SK-N-SH (cell line): ENCODE data around the gene PAXX. TPM values are rescaled to one million over a fixed set of nuclear protein-coding genes. Genes with fewer than 3 reads are reported as not detected.

ENCODE experiments used
- CTCF ChIA-PET: fragments of 300-600, 350-600 bp; formaldehyde crosslinking; extraction: SDS; loops from one replicate; lab custom pipeline; 2021; lab: Yijun Ruan, JAX
- POLR2A ChIA-PET: fragments of 350-600 bp; sonication (Branson Sonifier 250); formaldehyde crosslinking; extraction: SDS; loops from one replicate; lab custom pipeline; 2020; ENCODE audit warnings: antibody characterized with exemption, inconsistent platforms; lab: Yijun Ruan, JAX
- DNase-seq: peaks from one replicate; pipeline ENCODE4 v3.0.0; 2012
- H2AFZ ChIP-seq: fragments of 200-600 bp; sonication (generic); 2 replicates; pipeline ENCODE4 v1.8.1; 2016; ENCODE audit warnings: antibody characterized with exemption, mild to moderate bottlenecking, low read depth
- H3F3A ChIP-seq: fragments of 200-600 bp; sonication (generic); replicated peaks from 2 replicates; pipeline ENCODE3; 2016; ENCODE audit warnings: antibody characterized with exemption, mild to moderate bottlenecking; ENCODE audit not compliant: insufficient read depth
- H3K27ac ChIP-seq, 2 experiments: fragments of 200-500 bp in 1 of 2; fragments of 200-600 bp in 1 of 2; sonication (Bioruptor generic) in 1 of 2; sonication (generic), shearing (Covaris generic) in 1 of 2; 2 replicates each; pipeline versions ENCODE4 v1.5.1 to v1.6.1; 2014 to 2016; ENCODE audit warnings: low read depth in 2 of 2, inconsistent platforms in 1 of 2, low read length in 1 of 2, mild to moderate bottlenecking in 1 of 2, mixed read lengths in 1 of 2
- H3K27me3 ChIP-seq: fragments of 200-600 bp; sonication (generic), shearing (Covaris generic); 2 replicates; pipeline ENCODE4 v1.6.1; 2016; ENCODE audit warnings: mixed run types; ENCODE audit not compliant: insufficient read depth
- H3K36me3 ChIP-seq, 2 experiments: fragments of 200-500 bp in 1 of 2; fragments of 200-600 bp in 1 of 2; sonication (Bioruptor generic) in 1 of 2; sonication (generic) in 1 of 2; replicated peaks in 1 of 2; 2 replicates each; pipeline versions ENCODE3 to v1.5.1; 2014 to 2016; ENCODE audit warnings: low read length in 1 of 2, mild to moderate bottlenecking in 1 of 2; ENCODE audit not compliant: insufficient read depth in 2 of 2, control insufficient read depth in 1 of 2
- H3K4me1 ChIP-seq, 2 experiments: fragments of 200-500 bp in 1 of 2; fragments of 200-600 bp in 1 of 2; sonication (Bioruptor generic) in 1 of 2; sonication (generic), shearing (Covaris generic) in 1 of 2; 2 replicates each; pipeline versions ENCODE4 v1.5.1 to v1.6.1; 2014 to 2016; ENCODE audit warnings: low read depth in 1 of 2, low read length in 1 of 2, mixed run types in 1 of 2; ENCODE audit not compliant: insufficient read depth in 2 of 2, control insufficient read depth in 1 of 2
- H3K4me2 ChIP-seq: fragments of 200-600 bp; sonication (generic), shearing (Covaris generic); 2 replicates; pipeline ENCODE4 v1.6.1; 2017; ENCODE audit warnings: mixed run types
- H3K4me3 ChIP-seq, 2 experiments: fragments of 200-500 bp in 1 of 2; fragments of 200-600 bp in 1 of 2; sonication (Bioruptor generic) in 1 of 2; sonication (generic), shearing (Covaris generic) in 1 of 2; 2 replicates each; pipeline versions ENCODE4 v1.5.1 to v1.8.1; 2014 to 2016; ENCODE audit warnings: low read depth in 2 of 2, inconsistent platforms in 1 of 2, low read length in 1 of 2, mild to moderate bottlenecking in 1 of 2, mixed read lengths in 1 of 2, moderate library complexity in 1 of 2
- H3K79me2 ChIP-seq: fragments of 200-600 bp; sonication (generic); 2 replicates; pipeline ENCODE4 v1.8.1; 2017; ENCODE audit warnings: mild to moderate bottlenecking; ENCODE audit not compliant: insufficient read depth
- H3K9ac ChIP-seq: fragments of 200-600 bp; sonication (generic); 2 replicates; pipeline ENCODE4 v1.6.1; 2017; ENCODE audit warnings: mixed run types
- H3K9me2 ChIP-seq: fragments of 200-600 bp; sonication (generic); 2 replicates; pipeline ENCODE4 v1.6.1; 2017; ENCODE audit warnings: mixed run types
- H3K9me3 ChIP-seq: fragments of 200-600 bp; sonication (generic); 2 replicates; pipeline ENCODE4 v1.6.1; 2017; ENCODE audit warnings: mixed run types, mild to moderate bottlenecking, moderate library complexity
- H4K20me1 ChIP-seq: fragments of 200-600 bp; sonication (generic); 2 replicates; pipeline ENCODE4 v1.6.1; 2017; ENCODE audit warnings: mild to moderate bottlenecking, mixed run types; ENCODE audit not compliant: insufficient read depth
- CTCF ChIP-seq: fragments of 200-600 bp; sonication (generic); IDR thresholded peaks from 2 replicates; pipeline ENCODE4 v1.6.1; 2017; ENCODE audit warnings: antibody characterized with exemption, mild to moderate bottlenecking, moderate library complexity
- ELF1 ChIP-seq: IDR thresholded peaks from 2 replicates; pipeline ENCODE4 v1.4.0; 2012
- FOXJ3 ChIP-seq: sonication (generic); formaldehyde crosslinking; IDR thresholded peaks from 2 replicates; pipeline ENCODE4 v1.5.1; 2020; ENCODE audit warnings: mild to moderate bottlenecking, missing genetic modification reagents
- FOXM1 ChIP-seq: IDR thresholded peaks from 2 replicates; pipeline ENCODE4 v1.4.0; 2012; ENCODE audit warnings: low read depth, mild to moderate bottlenecking
- GABPA ChIP-seq: IDR thresholded peaks from 2 replicates; pipeline ENCODE4 v1.4.0; 2012; ENCODE audit warnings: low read depth, mild to moderate bottlenecking
- JUND ChIP-seq: IDR thresholded peaks from 2 replicates; pipeline ENCODE4 v1.4.0; 2012
- MEF2A ChIP-seq: IDR thresholded peaks from 2 replicates; pipeline ENCODE4 v1.4.0; 2012; ENCODE audit warnings: low read depth, borderline replicate concordance
- POLR2AphosphoS5 ChIP-seq: IDR thresholded peaks from 2 replicates; pipeline ENCODE4 v1.6.1; 2012; ENCODE audit warnings: low read depth, low read length
- RAD21 ChIP-seq: IDR thresholded peaks from 2 replicates; pipeline ENCODE4 v1.6.1; 2012; ENCODE audit warnings: mild to moderate bottlenecking, low read length
- RCOR1 ChIP-seq: fragments of 150-350 bp; IDR thresholded peaks from 2 replicates; pipeline ENCODE4 v1.6.1; 2017; ENCODE audit warnings: antibody characterized with exemption, low read length
- RFX5 ChIP-seq: IDR thresholded peaks from 2 replicates; pipeline ENCODE4 v1.6.1; 2012; ENCODE audit warnings: mild to moderate bottlenecking, improper control_type of control experiment, low read length
- RXRA ChIP-seq: IDR thresholded peaks from 2 replicates; pipeline ENCODE4 v1.4.0; 2012; ENCODE audit warnings: low read depth, mild to moderate bottlenecking, borderline replicate concordance
- SIN3A ChIP-seq: IDR thresholded peaks from 2 replicates; pipeline ENCODE4 v1.6.1; 2012; ENCODE audit warnings: low read depth, mild to moderate bottlenecking, low read length, moderate library complexity, borderline replicate concordance
- TCF12 ChIP-seq: IDR thresholded peaks from 2 replicates; pipeline ENCODE4 v1.4.0; 2012
- TEAD4 ChIP-seq: IDR thresholded peaks from 2 replicates; pipeline ENCODE4 v1.4.0; 2012; ENCODE audit warnings: mild to moderate bottlenecking, borderline replicate concordance; ENCODE audit not compliant: insufficient read depth
- YY1 ChIP-seq: IDR thresholded peaks from 2 replicates; pipeline ENCODE4 v1.4.0; 2012; ENCODE audit warnings: low read depth, mild to moderate bottlenecking
- WGBS: methylation state at CpG from one replicate; pipeline ENCODE4 v1.1.6; 2017; ENCODE audit warnings: low lambda C conversion rate; 5-methylcytosine and 5-hydroxymethylcytosine counted together
- polyA plus RNA-seq, 3 experiments: library from polyadenylated mRNA; depleted of rRNA; stranded (reverse); fragments of >200 nt; gene quantifications; 2 replicates each; pipeline ENCODE4 v1.2.3, GENCODE V29; 2012
- TF ChIP-seq, protein P1 (sequence below): IDR thresholded peaks from 2 replicates; pipeline ENCODE4; 2012
- TF ChIP-seq, protein P2 (sequence below): IDR thresholded peaks from 2 replicates; pipeline ENCODE4 v1.4.0; 2012; ENCODE audit warnings: low read depth, borderline replicate concordance

Gene PAXX
- polyA plus RNA-seq, 1 of the 3 experiments (the other 2 are of a cell fraction): 52.9 TPM

- POLR2A ChIA-PET: no interaction called here
- CTCF ChIA-PET: interaction anchor here (0.8 to 6.8 kb wide), 5 partner anchors 9 to 77 kb away, joined by 3 to 68 read pairs (median 3); partner anchors contain the start of genes ABCA2 and FUT7
- 86% methylated on average over 8 of the region's 10 CpGs for WGBS
Measured at GRCh38 chr9:136990242-136990911, 1.8 kb upstream of the PAXX start.

More at GRCh38 chr9:136990242-136990911, 1.8 kb upstream of the PAXX start:
- Histone ChIP-seq H3K4me3 (no peak overlapping the region), H3K4me1 (peaks cover 0 to 11% of the 10 kb centered on the region in 2 experiments; a peak in 1 of 4 replicates), H3K4me2 (no peak overlapping the region), H3K9me3 (no peaks in the 10 kb centered on the region), H3K36me3 (peaks cover 0 to 7% of the 10 kb centered on the region in 2 experiments), H3K9ac (no peak overlapping the region), H3K9me2 (no peaks in the 10 kb centered on the region), H3K27ac (no peak overlapping the region), H3F3A (no peaks in the 10 kb centered on the region), H2AFZ (no peak overlapping the region), H3K27me3 (no peaks in the 10 kb centered on the region), H4K20me1 (0 out of 2 replicates have a peak, but pooled peaks cover 3% of the 10 kb centered on the region), H3K79me2 (peaks cover 18% of the 10 kb centered on the region; the same call in 1 of the 2 replicates)
- no peak for DNase-seq
- TF ChIP-seq GABPA (no peak), POLR2AphosphoS5 (no peak), SIN3A (no peak), YY1 (no peak), MEF2A (no peak), FOXJ3 (no peak), RCOR1 (no peak), TCF12 (no peak), ELF1 (no peak), RXRA (no peak), TEAD4 (no peak), RAD21 (no peak), FOXM1 (no peak), RFX5 (no peak), CTCF (no peak), JUND (no peak)
- TF ChIP-seq, protein P1, sequence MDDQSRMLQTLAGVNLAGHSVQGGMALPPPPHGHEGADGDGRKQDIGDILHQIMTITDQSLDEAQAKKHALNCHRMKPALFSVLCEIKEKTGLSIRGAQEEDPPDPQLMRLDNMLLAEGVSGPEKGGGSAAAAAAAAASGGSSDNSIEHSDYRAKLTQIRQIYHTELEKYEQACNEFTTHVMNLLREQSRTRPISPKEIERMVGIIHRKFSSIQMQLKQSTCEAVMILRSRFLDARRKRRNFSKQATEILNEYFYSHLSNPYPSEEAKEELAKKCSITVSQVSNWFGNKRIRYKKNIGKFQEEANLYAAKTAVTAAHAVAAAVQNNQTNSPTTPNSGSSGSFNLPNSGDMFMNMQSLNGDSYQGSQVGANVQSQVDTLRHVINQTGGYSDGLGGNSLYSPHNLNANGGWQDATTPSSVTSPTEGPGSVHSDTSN: no peak
- TF ChIP-seq, protein P2, sequence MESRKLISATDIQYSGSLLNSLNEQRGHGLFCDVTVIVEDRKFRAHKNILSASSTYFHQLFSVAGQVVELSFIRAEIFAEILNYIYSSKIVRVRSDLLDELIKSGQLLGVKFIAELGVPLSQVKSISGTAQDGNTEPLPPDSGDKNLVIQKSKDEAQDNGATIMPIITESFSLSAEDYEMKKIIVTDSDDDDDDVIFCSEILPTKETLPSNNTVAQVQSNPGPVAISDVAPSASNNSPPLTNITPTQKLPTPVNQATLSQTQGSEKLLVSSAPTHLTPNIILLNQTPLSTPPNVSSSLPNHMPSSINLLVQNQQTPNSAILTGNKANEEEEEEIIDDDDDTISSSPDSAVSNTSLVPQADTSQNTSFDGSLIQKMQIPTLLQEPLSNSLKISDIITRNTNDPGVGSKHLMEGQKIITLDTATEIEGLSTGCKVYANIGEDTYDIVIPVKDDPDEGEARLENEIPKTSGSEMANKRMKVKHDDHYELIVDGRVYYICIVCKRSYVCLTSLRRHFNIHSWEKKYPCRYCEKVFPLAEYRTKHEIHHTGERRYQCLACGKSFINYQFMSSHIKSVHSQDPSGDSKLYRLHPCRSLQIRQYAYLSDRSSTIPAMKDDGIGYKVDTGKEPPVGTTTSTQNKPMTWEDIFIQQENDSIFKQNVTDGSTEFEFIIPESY: no peak
